T-cell (primary cell): ENCODE data around the gene DPP6. TPM values are rescaled to one million over a fixed set of nuclear protein-coding genes. Genes with fewer than 3 reads are reported as not detected.

ENCODE experiments used
- ATAC-seq, 4 experiments: fragments of 200-7000 bp in 3 of 4; fragments of 150-1000 bp in 1 of 4; cut with Tn5 transposase; replicated peaks in 1 of 4; 1 replicate in 3 of 4; 2 replicates in 1 of 4; pipeline ENCODE4 v1.10.0; 2021; ENCODE audit warnings: moderate library complexity in 3 of 4, mild to moderate bottlenecking in 2 of 4, moderate number of reproducible peaks in 1 of 4
- CTCF ChIA-PET, 2 donors: fragments of 300-600 bp; sonication (Branson Sonifier 250); formaldehyde crosslinking; loops; one replicate each; lab custom pipeline; 2022; ENCODE audit warnings: antibody characterized with exemption in 2 of 2; lab: Charles Lee
- POLR2A ChIA-PET, 2 donors: fragments of 300-600 bp; sonication (Branson Sonifier 250); formaldehyde crosslinking; loops; one replicate each; lab custom pipeline; 2022; ENCODE audit warnings: antibody characterized with exemption in 2 of 2; lab: Charles Lee
- DNase-seq, 35 experiments: peaks; one replicate each; pipeline versions ENCODE4 v3.0.0 to v3.0.0-alpha.2; 2013 to 2023
- H3K27ac ChIP-seq: one replicate; pipeline ENCODE4 v1.5.1; 2013; ENCODE audit warnings: low read length
- H3K27me3 ChIP-seq, 2 experiments: replicated peaks in 1 of 2; 1 replicate in 1 of 2; 2 replicates in 1 of 2; pipeline versions ENCODE4 v1.6.1 to v1.7.0; 2013; ENCODE audit warnings: low read length in 1 of 2, mixed read lengths in 1 of 2; ENCODE audit not compliant: control insufficient read depth in 2 of 2, insufficient read depth in 2 of 2; ENCODE audit errors: extremely low read depth in 1 of 2
- H3K36me3 ChIP-seq, 2 donors: 1 replicate in 1 of 2; 2 replicates in 1 of 2; pipeline versions ENCODE4 v1.6.1 to v1.7.0; 2013; ENCODE audit warnings: low read length in 1 of 2; ENCODE audit not compliant: control insufficient read depth in 2 of 2, insufficient read depth in 1 of 2; ENCODE audit errors: extremely low read depth in 1 of 2
- H3K4me1 ChIP-seq, 2 experiments: 1 replicate in 1 of 2; 2 replicates in 1 of 2; pipeline versions ENCODE4 v1.6.1 to v1.7.0; 2013; ENCODE audit warnings: low read length in 2 of 2, mixed read lengths in 1 of 2; ENCODE audit not compliant: insufficient read depth in 2 of 2, control insufficient read depth in 1 of 2; ENCODE audit errors: extremely low read depth in 1 of 2
- H3K4me3 ChIP-seq, 2 donors: 1 replicate in 1 of 2; 2 replicates in 1 of 2; pipeline versions ENCODE4 v1.5.1 to v1.7.0; 2013; ENCODE audit warnings: mild to moderate bottlenecking in 2 of 2, low read length in 1 of 2, moderate library complexity in 1 of 2; ENCODE audit not compliant: control insufficient read depth in 1 of 2; ENCODE audit errors: extremely low read depth in 1 of 2
- H3K9me3 ChIP-seq: 2 replicates; pipeline ENCODE4 v1.7.0; 2013
- H3K27ac Mint-ChIP-seq, 2 donors: one replicate each; pipeline ENCODE4 v1.8.0; 2020 to 2021; ENCODE audit warnings: mild to moderate bottlenecking in 2 of 2, mixed read lengths in 2 of 2
- H3K27me3 Mint-ChIP-seq, 2 donors: one replicate each; pipeline ENCODE4 v1.8.0; 2021 to 2022; ENCODE audit warnings: mixed read lengths in 2 of 2
- H3K36me3 Mint-ChIP-seq: one replicate; pipeline ENCODE4 v1.8.0; 2021; ENCODE audit warnings: mixed read lengths
- H3K4me1 Mint-ChIP-seq, 3 donors: one replicate each; pipeline ENCODE4 v1.8.0; 2020 to 2022; ENCODE audit warnings: mixed read lengths in 3 of 3, mild to moderate bottlenecking in 1 of 3
- H3K4me3 Mint-ChIP-seq, 3 donors: one replicate each; pipeline ENCODE4 v1.8.0; 2020 to 2022; ENCODE audit warnings: mild to moderate bottlenecking in 3 of 3, mixed read lengths in 3 of 3, moderate library complexity in 3 of 3
- H3K9me3 Mint-ChIP-seq, 3 donors: one replicate each; pipeline ENCODE4 v1.8.0; 2020 to 2022; ENCODE audit warnings: mixed read lengths in 3 of 3
- WGBS: methylation state at CpG from one replicate; pipeline ENCODE4 v1.1.5; 2013; ENCODE audit warnings: missing lambda C conversion rate; ENCODE audit not compliant: insufficient coverage; 5-methylcytosine and 5-hydroxymethylcytosine counted together
- total RNA-seq, 35 experiments: library from RNA in 6 of 35; stranded (reverse) in 6 of 35; fragments of 120-200 nt in 1 of 35; gene quantifications; one replicate each; pipeline versions ENCODE4 v1.2.1 to v1.2.4 and lab custom pipeline; 2013 to 2026

The DPP6 gene
- total RNA-seq, 5 donors from 2014 or later (not counting 1 experiment from before 2014, with no cell fraction given): not detected

GRCh38 chr7:154877031-154877430, 824.8 kb downstream of the DPP6 start:
- 84% methylated on average over 7 of the region's 9 CpGs for WGBS

GRCh38 chr7:154879629-154880028, 827.4 kb downstream of the DPP6 start:
- Mint-ChIP-seq H3K9me3 (no peaks in the 10 kb centered on the region), H3K36me3 (no peaks in the 10 kb centered on the region), H3K27me3 (peaks cover 6 to 25% of the 10 kb centered on the region in 2 donors), H3K4me1 (no peaks in the 10 kb centered on the region), H3K27ac (no peak overlapping the region), H3K4me3 (no peak overlapping the region)
- no peak overlapping the region for H3K4me3 ChIP-seq
- no peaks in the 10 kb centered on the region for H3K36me3 ChIP-seq
- peaks cover 0 to 38% of the 10 kb centered on the region in 2 experiments for H3K27me3 ChIP-seq
- no peak overlapping the region for H3K27ac ChIP-seq
- DNase-seq: no peak
- no peaks in the 10 kb centered on the region for H3K4me1 ChIP-seq
- CTCF ChIA-PET: no interaction called here
- 74% methylated on average over 4 of the region's 11 CpGs for WGBS
- H3K9me3 ChIP-seq: no peaks in the 10 kb centered on the region
- no peak for ATAC-seq
- POLR2A ChIA-PET: no interaction called here

More at GRCh38 chr7:154877031-154877430, 824.8 kb downstream of the DPP6 start:
- Histone ChIP-seq H3K27me3 (peaks cover 0 to 43% of the 10 kb centered on the region in 2 experiments), H3K4me1 (no peaks in the 10 kb centered on the region), H3K27ac (no peak overlapping the region), H3K9me3 (no peaks in the 10 kb centered on the region), H3K4me3 (no peak overlapping the region), H3K36me3 (no peaks in the 10 kb centered on the region)
- Mint-ChIP-seq H3K27me3 (peaks cover 12 to 30% of the 10 kb centered on the region in 2 donors), H3K27ac (no peak overlapping the region), H3K9me3 (no peaks in the 10 kb centered on the region), H3K4me3 (no peak overlapping the region), H3K36me3 (no peaks in the 10 kb centered on the region), H3K4me1 (no peaks in the 10 kb centered on the region)
- no peak for DNase-seq
- ATAC-seq: no peak
- ChIA-PET POLR2A (no interaction called here), CTCF (no interaction called here)

DNA sequence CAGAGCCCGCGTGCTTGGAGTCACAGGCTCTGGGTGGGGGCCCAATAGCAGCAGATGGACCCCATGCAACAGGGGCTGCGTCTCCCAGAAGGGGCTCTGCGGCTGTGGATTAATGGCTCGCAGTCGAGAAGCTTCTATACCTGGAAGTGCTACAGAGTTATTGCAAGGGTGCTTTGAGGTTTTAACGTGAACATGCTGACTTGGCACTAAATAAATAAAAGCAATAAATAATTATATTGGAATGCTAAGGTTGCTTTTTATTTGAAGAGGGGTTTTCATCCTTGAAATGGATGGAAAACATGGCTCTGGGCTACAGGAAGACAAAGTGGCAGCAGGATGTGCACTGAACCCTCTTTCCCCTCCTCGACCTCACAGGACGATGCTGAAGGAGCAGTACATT, 828.3 kb downstream of the DPP6 start:
- H3K27me3 ChIP-seq: peaks cover 0 to 30% of the 10 kb centered on the region in 2 experiments
- H3K9me3 ChIP-seq: no peaks in the 10 kb centered on the region
- CTCF ChIA-PET: no interaction called here
- no peak overlapping the region for H3K27ac Mint-ChIP-seq
- POLR2A ChIA-PET: no interaction called here
- no peaks in the 10 kb centered on the region for H3K4me1 ChIP-seq
- no peak for ATAC-seq
- DNase-seq: no peak
- H3K27me3 Mint-ChIP-seq: peaks cover 3 to 21% of the 10 kb centered on the region in 2 donors
- no peak overlapping the region for H3K4me3 Mint-ChIP-seq
- no peaks in the 10 kb centered on the region for H3K36me3 ChIP-seq
- no peaks in the 10 kb centered on the region for H3K4me1 Mint-ChIP-seq
- no peaks in the 10 kb centered on the region for H3K9me3 Mint-ChIP-seq
- no peak overlapping the region for H3K27ac ChIP-seq
- H3K36me3 Mint-ChIP-seq: no peaks in the 10 kb centered on the region
- H3K4me3 ChIP-seq: no peak overlapping the region
- WGBS: 80% methylated on average over 5 of the region's 9 CpGs

DNA sequence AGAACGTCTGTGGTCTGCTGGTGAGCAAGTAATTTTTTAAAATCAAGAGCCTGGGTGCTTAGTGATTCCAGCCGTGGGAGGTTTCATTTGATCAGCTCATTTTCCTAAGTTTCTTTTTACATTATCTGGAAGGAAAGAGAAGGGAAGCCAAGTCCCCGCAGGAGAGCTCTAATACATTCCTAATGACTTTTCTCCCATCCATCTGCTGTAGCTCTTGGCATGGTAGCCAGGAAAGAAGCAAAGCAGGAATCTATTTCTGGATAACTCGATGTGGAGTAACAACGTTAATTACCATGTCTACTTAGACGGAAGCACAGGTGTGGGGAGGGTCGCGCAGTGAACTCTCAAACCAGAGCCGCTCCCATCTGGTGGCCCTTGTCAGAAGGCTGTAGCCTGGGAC, 828.8 kb downstream of the DPP6 start:
- H3K27ac Mint-ChIP-seq: no peak overlapping the region

GRCh38 chr7:154881526-154881925, 829.3 kb downstream of the DPP6 start:
- H3K27ac ChIP-seq: no peak overlapping the region
- no peaks in the 10 kb centered on the region for H3K4me1 Mint-ChIP-seq
- CTCF ChIA-PET: no interaction called here
- ATAC-seq (no peak), DNase-seq (no peak)
- H3K4me1 ChIP-seq: no peaks in the 10 kb centered on the region
- H3K27me3 Mint-ChIP-seq: peaks cover 0 to 12% of the 10 kb centered on the region in 2 donors
- H3K36me3 Mint-ChIP-seq: no peaks in the 10 kb centered on the region
- H3K36me3 ChIP-seq: no peaks in the 10 kb centered on the region
- no peak overlapping the region for H3K4me3 ChIP-seq
- no peak overlapping the region for H3K4me3 Mint-ChIP-seq
- peaks cover 0 to 30% of the 10 kb centered on the region in 2 experiments for H3K27me3 ChIP-seq
- POLR2A ChIA-PET: no interaction called here
- 93% methylated on average over 2 of the region's 11 CpGs for whole genome bisulfite sequencing
- no peaks in the 10 kb centered on the region for H3K9me3 Mint-ChIP-seq
- no peaks in the 10 kb centered on the region for H3K9me3 ChIP-seq
- no peak overlapping the region for H3K27ac Mint-ChIP-seq

More for the DNA sequence above, 828.8 kb downstream of the DPP6 start:
- DNase-seq (no peak), ATAC-seq (no peak)
- Histone ChIP-seq H3K4me3 (no peak overlapping the region), H3K4me1 (no peaks in the 10 kb centered on the region), H3K27ac (no peak overlapping the region), H3K36me3 (no peaks in the 10 kb centered on the region), H3K9me3 (no peaks in the 10 kb centered on the region), H3K27me3 (peaks cover 0 to 28% of the 10 kb centered on the region in 2 experiments)
- CTCF ChIA-PET: no interaction called here
- 87% methylated on average over 6 of the region's 9 CpGs for WGBS
- no peaks in the 10 kb centered on the region for H3K9me3 Mint-ChIP-seq
- POLR2A ChIA-PET: no interaction called here
- H3K4me1 Mint-ChIP-seq: no peaks in the 10 kb centered on the region
- no peaks in the 10 kb centered on the region for H3K36me3 Mint-ChIP-seq
- H3K4me3 Mint-ChIP-seq: no peak overlapping the region
- peaks cover 3 to 17% of the 10 kb centered on the region in 2 donors for H3K27me3 Mint-ChIP-seq

DNA sequence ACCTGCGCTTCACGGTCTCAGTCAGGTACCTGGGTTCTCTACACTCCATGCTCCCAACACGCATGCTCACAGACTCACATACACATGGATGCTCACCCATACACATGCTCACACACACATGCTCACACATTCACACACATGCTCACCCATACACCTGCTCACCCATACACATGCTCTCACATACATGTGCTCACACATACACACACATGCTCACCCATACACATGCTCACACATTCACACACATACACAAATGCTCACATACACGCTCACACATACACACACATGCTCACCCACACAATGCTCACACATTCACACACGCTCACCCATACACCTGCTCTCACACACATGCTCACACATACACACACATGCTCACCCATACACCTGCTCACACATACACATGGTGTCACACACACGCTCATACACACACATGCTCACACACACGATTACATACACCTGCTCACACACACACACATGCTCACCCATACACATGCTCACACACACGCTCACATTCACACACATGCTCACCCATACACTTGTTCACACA, 830.8 kb downstream of the DPP6 start:
- H3K36me3 Mint-ChIP-seq: no peaks in the 10 kb centered on the region
- POLR2A ChIA-PET: no interaction called here
- 85% methylated on average over 8 of the region's 8 CpGs for WGBS
- no peak for DNase-seq
- Histone ChIP-seq H3K4me1 (no peaks in the 10 kb centered on the region), H3K9me3 (no peaks in the 10 kb centered on the region), H3K27ac (no peak overlapping the region), H3K27me3 (peaks cover 0 to 29% of the 10 kb centered on the region in 2 experiments), H3K36me3 (no peaks in the 10 kb centered on the region), H3K4me3 (no peak overlapping the region)
- H3K9me3 Mint-ChIP-seq: no peaks in the 10 kb centered on the region
- no peak for ATAC-seq
- CTCF ChIA-PET: no interaction called here
- no peak overlapping the region for H3K27ac Mint-ChIP-seq
- no peaks in the 10 kb centered on the region for H3K4me1 Mint-ChIP-seq
- no peak overlapping the region for H3K4me3 Mint-ChIP-seq
- H3K27me3 Mint-ChIP-seq: peaks cover 0 to 5% of the 10 kb centered on the region in 2 donors
